H1 (cell line): ENCODE measurements around the gene ARHGAP28. TPM values are rescaled to one million over a fixed set of nuclear protein-coding genes. Genes with fewer than 3 reads are reported as not detected.

Source experiments
- CTCF ChIA-PET: fragments of 300-600 bp; sonication (Branson Sonifier 250); formaldehyde crosslinking; loops from one replicate; lab custom pipeline; 2021; ENCODE audit not compliant: partially characterized antibody; lab: Charles Lee
- POLR2A ChIA-PET: fragments of 300-600 bp; sonication (Branson Sonifier 250); formaldehyde crosslinking; loops from one replicate; lab custom pipeline; 2021; ENCODE audit warnings: inconsistent platforms; ENCODE audit not compliant: partially characterized antibody; lab: Charles Lee
- DNase-seq, 2 experiments: peaks; one replicate each; pipeline versions ENCODE4 v3.0.0 to v3.0.0-alpha.2; 2010 to 2022; ENCODE audit warnings: low spot score in 2 of 2, low read depth in 1 of 2, mixed read lengths in 1 of 2
- FAIRE-seq: peaks from 2 replicates; lab custom pipeline; 2011; peaks lifted over from hg19 to GRCh38; lab: Jason Lieb, UNC
- H2AFZ ChIP-seq: 2 replicates; pipeline ENCODE4 v1.8.1; 2012; ENCODE audit warnings: low read length, inconsistent platforms
- H2AK5ac ChIP-seq: 2 replicates; pipeline ENCODE4 v1.6.1; 2013; ENCODE audit warnings: low read depth, low read length
- H2BK120ac ChIP-seq: replicated peaks from 2 replicates; pipeline ENCODE3; 2013; ENCODE audit warnings: low read depth, low read length, inconsistent platforms
- H2BK12ac ChIP-seq: 2 replicates; pipeline ENCODE4 v1.6.1; 2013; ENCODE audit warnings: low read depth, low read length
- H2BK15ac ChIP-seq: 2 replicates; pipeline ENCODE4 v1.6.1; 2013; ENCODE audit warnings: low read length
- H2BK20ac ChIP-seq: 2 replicates; pipeline ENCODE4 v1.6.1; 2013; ENCODE audit warnings: low read length
- H2BK5ac ChIP-seq: 2 replicates; pipeline ENCODE4 v1.6.1; 2013; ENCODE audit warnings: low read depth, low read length
- H3K14ac ChIP-seq: 2 replicates; pipeline ENCODE4 v1.6.1; 2013; ENCODE audit warnings: inconsistent platforms; ENCODE audit not compliant: insufficient read length
- H3K18ac ChIP-seq: 2 replicates; pipeline ENCODE4 v1.6.1; 2013; ENCODE audit warnings: low read length; ENCODE audit errors: extremely low read depth
- H3K23ac ChIP-seq: 2 replicates; pipeline ENCODE4 v1.6.1; 2013; ENCODE audit warnings: inconsistent platforms; ENCODE audit not compliant: insufficient read length
- H3K23me2 ChIP-seq: 2 replicates; pipeline ENCODE4 v1.6.1; 2013; ENCODE audit warnings: low read depth, low read length
- H3K27ac ChIP-seq: 2 replicates; pipeline ENCODE4 v1.6.1; 2011; ENCODE audit warnings: low read depth, low read length, inconsistent platforms
- H3K27me3 ChIP-seq, 4 experiments: replicated peaks in 1 of 4; 1 replicate in 1 of 4; 2 replicates in 3 of 4; pipeline versions ENCODE4 v1.6.1 to v1.8.1; 2011 to 2013; ENCODE audit warnings: low read length in 3 of 4, mild to moderate bottlenecking in 3 of 4, inconsistent platforms in 2 of 4, mixed read lengths in 2 of 4, moderate library complexity in 1 of 4; ENCODE audit not compliant: control insufficient read depth in 3 of 4, insufficient read depth in 3 of 4; ENCODE audit errors: extremely low read depth in 1 of 4
- H3K36me3 ChIP-seq, 4 experiments: 2 replicates each; pipeline versions ENCODE4 v1.6.1 to v1.8.1; 2011 to 2013; ENCODE audit warnings: mild to moderate bottlenecking in 4 of 4, low read length in 3 of 4, moderate library complexity in 2 of 4, control low read depth in 1 of 4, inconsistent platforms in 1 of 4; ENCODE audit not compliant: insufficient read depth in 4 of 4, control insufficient read depth in 2 of 4
- H3K4ac ChIP-seq: replicated peaks from 2 replicates; pipeline ENCODE3; 2013; ENCODE audit warnings: low read length, low read depth, mixed read lengths, inconsistent platforms; ENCODE audit not compliant: insufficient read length
- H3K4me1 ChIP-seq, 4 experiments: replicated peaks in 1 of 4; 1 replicate in 1 of 4; 2 replicates in 3 of 4; pipeline versions ENCODE4 v1.6.1 to v1.8.1; 2011 to 2013; ENCODE audit warnings: low read length in 3 of 4, inconsistent platforms in 2 of 4, mixed read lengths in 1 of 4; ENCODE audit not compliant: insufficient read depth in 4 of 4, control insufficient read depth in 3 of 4
- H3K4me2 ChIP-seq, 2 experiments: 2 replicates each; pipeline versions ENCODE4 v1.6.1 to v1.8.1; 2011 to 2013; ENCODE audit warnings: low read depth in 2 of 2, low read length in 2 of 2, control low read depth in 1 of 2, inconsistent platforms in 1 of 2, mild to moderate bottlenecking in 1 of 2; ENCODE audit not compliant: insufficient read depth in 1 of 2
- H3K4me3 ChIP-seq, 4 experiments: fragments of 200-600, 300-600 bp in 1 of 4; sonication (generic), shearing (Covaris generic), sonication (Bioruptor Twin) in 1 of 4; 2 replicates each; pipeline versions ENCODE4 v1.5.1 to v1.8.1; 2011 to 2016; ENCODE audit warnings: low read length in 4 of 4, low read depth in 3 of 4, control low read depth in 2 of 4, inconsistent platforms in 2 of 4, mild to moderate bottlenecking in 2 of 4, mixed read lengths in 1 of 4, moderate library complexity in 1 of 4; ENCODE audit not compliant: insufficient read depth in 2 of 4; ENCODE audit errors: extremely low read depth in 1 of 4
- H3K56ac ChIP-seq: replicated peaks from 2 replicates; pipeline ENCODE3; 2013; ENCODE audit warnings: low read depth, mild to moderate bottlenecking, mixed read lengths, low read length, inconsistent platforms; ENCODE audit not compliant: insufficient read length
- H3K79me1 ChIP-seq: 2 replicates; pipeline ENCODE4 v1.6.1; 2013; ENCODE audit warnings: low read depth, low read length, control low read depth
- H3K79me2 ChIP-seq, 2 experiments: 2 replicates each; pipeline versions ENCODE4 v1.6.1 to v1.8.1; 2012 to 2013; ENCODE audit warnings: low read length in 2 of 2, mild to moderate bottlenecking in 2 of 2, inconsistent platforms in 1 of 2; ENCODE audit not compliant: insufficient read depth in 2 of 2, control insufficient read depth in 1 of 2
- H3K9ac ChIP-seq, 4 experiments: replicated peaks in 1 of 4; 1 replicate in 1 of 4; 2 replicates in 3 of 4; pipeline versions ENCODE4 v1.6.1 to v1.8.1; 2011 to 2013; ENCODE audit warnings: low read depth in 3 of 4, low read length in 3 of 4, control low read depth in 2 of 4, mild to moderate bottlenecking in 2 of 4, moderate library complexity in 2 of 4, inconsistent platforms in 1 of 4; ENCODE audit errors: extremely low read depth in 1 of 4
- H3K9me3 ChIP-seq, 2 experiments: 2 replicates each; pipeline versions ENCODE4 v1.6.1 to v1.8.1; 2012 to 2013; ENCODE audit warnings: mild to moderate bottlenecking in 2 of 2, moderate library complexity in 2 of 2, control low read depth in 1 of 2, inconsistent platforms in 1 of 2, low read depth in 1 of 2, low read length in 1 of 2, mixed read lengths in 1 of 2; ENCODE audit not compliant: insufficient read depth in 2 of 2
- H4K20me1 ChIP-seq, 2 experiments: replicated peaks in 1 of 2; 2 replicates each; pipeline versions ENCODE3 to v1.8.1; 2011 to 2013; ENCODE audit warnings: inconsistent platforms in 2 of 2, low read length in 2 of 2, mild to moderate bottlenecking in 1 of 2; ENCODE audit not compliant: insufficient read depth in 2 of 2, control insufficient read depth in 1 of 2
- H4K5ac ChIP-seq: 2 replicates; pipeline ENCODE4 v1.6.1; 2013; ENCODE audit warnings: low read length, low read depth, mixed read lengths, inconsistent platforms; ENCODE audit not compliant: insufficient read length
- H4K8ac ChIP-seq: 2 replicates; pipeline ENCODE4 v1.8.0; 2013; ENCODE audit warnings: mild to moderate bottlenecking, moderate library complexity, low read length, inconsistent platforms; ENCODE audit not compliant: insufficient read depth; ENCODE audit errors: extremely low read depth
- H4K91ac ChIP-seq: replicated peaks from 2 replicates; pipeline ENCODE3; 2013; ENCODE audit warnings: low read length, mixed read lengths, inconsistent platforms; ENCODE audit not compliant: insufficient read length
- ASH2L ChIP-seq: fragments of 200-600, 300-600 bp; sonication (generic); IDR thresholded peaks from one replicate; pipeline ENCODE4 v1.7.1; 2017; ENCODE audit warnings: low read length
- BACH1 ChIP-seq: IDR thresholded peaks from 2 replicates; pipeline ENCODE4 v1.6.1; 2012; ENCODE audit warnings: low read length, improper control_type of control experiment
- CEBPB ChIP-seq: IDR thresholded peaks from 2 replicates; pipeline ENCODE4 v1.6.1; 2012; ENCODE audit warnings: low read depth, low read length
- EZH2 ChIP-seq: fragments of 200-600 bp; sonication (generic); IDR thresholded peaks from 2 replicates; pipeline ENCODE4 v1.7.1; 2012; ENCODE audit warnings: low read depth, mild to moderate bottlenecking, moderate library complexity, low read length, inconsistent platforms; ENCODE audit not compliant: severe bottlenecking
- JUN ChIP-seq: IDR thresholded peaks from 2 replicates; pipeline ENCODE4 v1.6.1; 2011; ENCODE audit warnings: low read depth, mild to moderate bottlenecking, improper control_type of control experiment, low read length
- PHF8 ChIP-seq: fragments of 200-600 bp; sonication (generic); conservative IDR thresholded peaks from 2 replicates; pipeline ENCODE4 v1.7.1; 2012; ENCODE audit warnings: low read depth, mild to moderate bottlenecking, inconsistent platforms, low read length, moderate library complexity
- POLR2A ChIP-seq, 2 experiments: IDR thresholded peaks; 1 replicate in 1 of 2; 2 replicates in 1 of 2; pipeline ENCODE4 v1.6.1; 2011; ENCODE audit warnings: low read depth in 2 of 2, low read length in 2 of 2, mild to moderate bottlenecking in 2 of 2; ENCODE audit errors: control extremely low read depth in 1 of 2
- RBBP5 ChIP-seq: IDR thresholded peaks from 2 replicates; pipeline ENCODE4 v1.7.1; 2012; ENCODE audit warnings: low read depth, mild to moderate bottlenecking, inconsistent platforms, low read length, moderate library complexity, borderline replicate concordance
- RXRA ChIP-seq: IDR thresholded peaks from 2 replicates; pipeline ENCODE4 v1.6.1; 2011; ENCODE audit warnings: low read depth, mild to moderate bottlenecking, low read length, moderate library complexity; ENCODE audit not compliant: insufficient read depth
- TCF12 ChIP-seq: IDR thresholded peaks from 2 replicates; pipeline ENCODE4 v1.6.1; 2011; ENCODE audit warnings: low read depth, mild to moderate bottlenecking, low read length
- WGBS, 2 experiments: shearing (Covaris generic) in 1 of 2; methylation state at CpG; one replicate each; pipeline versions ENCODE4 v1.1.6 to v1.1.7; 2013 to 2015; ENCODE audit warnings: low lambda C conversion rate in 2 of 2, mixed read lengths in 2 of 2, inconsistent platforms in 1 of 2, low coverage in 1 of 2, missing lambda C conversion rate in 1 of 2; ENCODE audit not compliant: insufficient replicate concordance in 2 of 2, insufficient coverage in 1 of 2, insufficient read length in 1 of 2; ENCODE audit errors: extremely low coverage in 1 of 2, missing lambda C conversion rate in 1 of 2; 5-methylcytosine and 5-hydroxymethylcytosine counted together
- polyA plus RNA-seq, 7 experiments: library from polyadenylated mRNA; depleted of rRNA in 3 of 7; stranded (reverse) in 5 of 7; unstranded in 2 of 7; fragments of >200 nt in 5 of 7; fragments of 200-250 nt in 2 of 7; gene quantifications; 1 replicate in 5 of 7; 2 replicates in 1 of 7; 4 replicates in 1 of 7; pipeline versions ENCODE4 v1.2.1 to v1.2.3, GENCODE V29; 2011 to 2013; ENCODE audit warnings: missing spikeins in 2 of 7, mixed read lengths in 2 of 7
- total RNA-seq: library from RNA; stranded (reverse); fragmentation: NEBNext Ultra II Directional; extraction: Animal tissue kit (Norgen Biotek cat#: 25700); gene quantifications from 2 replicates; pipeline ENCODE4 v1.2.1, GENCODE V29; 2021
- TF ChIP-seq, protein P1 (sequence below): IDR thresholded peaks from 2 replicates; pipeline ENCODE4 v1.6.1; 2012; ENCODE audit warnings: inconsistent platforms
- TF ChIP-seq, protein P2 (sequence below): IDR thresholded peaks from 2 replicates; pipeline ENCODE4 v1.6.1; 2012; ENCODE audit warnings: low read length, inconsistent platforms
- TF ChIP-seq, protein P3 (sequence below): IDR thresholded peaks from 2 replicates; pipeline ENCODE4 v1.6.1; 2011; ENCODE audit warnings: low read depth, mild to moderate bottlenecking, low read length; ENCODE audit not compliant: insufficient read depth

Gene ARHGAP28
- total and polyA plus RNA-seq, 2 of the 8 experiments (the other 6 are each of a cell fraction or from before 2014, with no cell fraction given), result 2.9 to 14.4 TPM

DNA sequence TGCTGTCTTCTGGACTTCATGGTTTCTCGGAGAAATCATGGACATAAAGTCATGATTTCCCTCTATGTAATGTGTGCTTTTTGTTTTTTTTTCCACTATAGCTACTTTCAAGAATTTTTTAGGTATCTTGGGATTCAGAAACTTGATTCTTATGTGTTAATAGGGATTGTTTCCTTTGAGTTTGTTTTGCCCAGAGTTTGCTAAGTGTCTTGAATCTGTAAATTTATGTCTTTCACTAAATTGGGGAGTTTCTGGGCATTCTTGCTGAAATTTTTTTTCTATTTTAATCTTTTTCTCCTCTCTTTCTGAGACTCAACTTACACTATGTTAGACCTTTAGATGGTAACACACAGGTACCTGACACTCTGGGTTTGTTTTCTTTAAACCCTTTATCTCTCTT is 205.3 kb downstream of the ARHGAP28 start:
- DNase-seq (no peak), FAIRE-seq (no peak)
- Histone ChIP-seq H2BK20ac (no peak overlapping the region), H3K4me2 (no peak overlapping the region), H2AFZ (no peak overlapping the region), H3K9me3 (no peaks in the 10 kb centered on the region), H3K79me2 (no peaks in the 10 kb centered on the region), H4K20me1 (no peaks in the 10 kb centered on the region), H3K4me1 (no peaks in the 10 kb centered on the region), H2BK15ac (no peak overlapping the region), H3K23me2 (no peaks in the 10 kb centered on the region; the same call in 1 of the 2 replicates), H3K14ac (no peak overlapping the region), H3K79me1 (no peaks in the 10 kb centered on the region), H4K5ac (no peak overlapping the region), H3K56ac (no peak overlapping the region), H3K27ac (no peak overlapping the region), H3K4me3 (no peak overlapping the region), H3K4ac (no peak overlapping the region), H2BK120ac (no peak overlapping the region), H3K9ac (no peak overlapping the region), H4K91ac (no peak overlapping the region), H2BK12ac (no peak overlapping the region), H2BK5ac (no peak overlapping the region), H2AK5ac (no peak overlapping the region), H4K8ac (no peak overlapping the region), H3K23ac (no peak overlapping the region), H3K18ac (no peak overlapping the region), H3K27me3 (no peaks in the 10 kb centered on the region), H3K36me3 (no peaks in the 10 kb centered on the region)
- CTCF ChIA-PET, result interaction anchor here (0.9 to 1.6 kb wide), 3 partner anchors 9 to 16 kb away, joined by 3 to 5 read pairs (median 4); no protein-coding TSS in a partner anchor
- POLR2A ChIA-PET, result no interaction called here
- WGBS, 2 experiments, result 89% methylated on average over 1 of the region's 1 CpG; no CpG with 5 or more reads in 1 of the 2 experiments
- no peak for TF ChIP-seq EZH2
- no peak for TF ChIP-seq PHF8
- TF ChIP-seq POLR2A (IDR thresholded peaks at IDR 0.05; ENCODE audit: control extremely low read depth in 1 of 2, low read depth in 2 of 2, low read length in 2 of 2), result no peak
- TF ChIP-seq RBBP5, result no peak
- TF ChIP-seq, protein P1, sequence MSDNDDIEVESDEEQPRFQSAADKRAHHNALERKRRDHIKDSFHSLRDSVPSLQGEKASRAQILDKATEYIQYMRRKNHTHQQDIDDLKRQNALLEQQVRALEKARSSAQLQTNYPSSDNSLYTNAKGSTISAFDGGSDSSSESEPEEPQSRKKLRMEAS, result no peak
- TF ChIP-seq TCF12, result no peak
- no peak for TF ChIP-seq RXRA
- no peak for TF ChIP-seq ASH2L
- TF ChIP-seq JUN, result no peak
- TF ChIP-seq, protein P2, sequence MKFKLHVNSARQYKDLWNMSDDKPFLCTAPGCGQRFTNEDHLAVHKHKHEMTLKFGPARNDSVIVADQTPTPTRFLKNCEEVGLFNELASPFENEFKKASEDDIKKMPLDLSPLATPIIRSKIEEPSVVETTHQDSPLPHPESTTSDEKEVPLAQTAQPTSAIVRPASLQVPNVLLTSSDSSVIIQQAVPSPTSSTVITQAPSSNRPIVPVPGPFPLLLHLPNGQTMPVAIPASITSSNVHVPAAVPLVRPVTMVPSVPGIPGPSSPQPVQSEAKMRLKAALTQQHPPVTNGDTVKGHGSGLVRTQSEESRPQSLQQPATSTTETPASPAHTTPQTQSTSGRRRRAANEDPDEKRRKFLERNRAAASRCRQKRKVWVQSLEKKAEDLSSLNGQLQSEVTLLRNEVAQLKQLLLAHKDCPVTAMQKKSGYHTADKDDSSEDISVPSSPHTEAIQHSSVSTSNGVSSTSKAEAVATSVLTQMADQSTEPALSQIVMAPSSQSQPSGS, result no peak
- no peak for TF ChIP-seq CEBPB
- no peak for TF ChIP-seq BACH1
- TF ChIP-seq, protein P3, sequence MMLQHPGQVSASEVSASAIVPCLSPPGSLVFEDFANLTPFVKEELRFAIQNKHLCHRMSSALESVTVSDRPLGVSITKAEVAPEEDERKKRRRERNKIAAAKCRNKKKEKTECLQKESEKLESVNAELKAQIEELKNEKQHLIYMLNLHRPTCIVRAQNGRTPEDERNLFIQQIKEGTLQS, result no peak
